Fibroblast of lung (primary cell): ENCODE data around the gene THY1.
"Not testable (repeated sequence)": the region's sequence is repeated elsewhere in the genome, so short reads cannot be mapped to it uniquely, and the experiment has no call there.

Experiments used
- EZH2 ChIP-seq: IDR thresholded peaks from 2 replicates; pipeline ENCODE4 v1.5.1; 2012; ENCODE audit warnings: low read length, control low read depth, mild to moderate bottlenecking; ENCODE audit errors: missing control alignments
- TF ChIP-seq, protein P1 (sequence below), 2 donors: IDR thresholded peaks in 1 of 2; conservative IDR thresholded peaks in 1 of 2; 1 replicate in 1 of 2; 2 replicates in 1 of 2; pipeline ENCODE4 v1.5.1; 2011 to 2012; ENCODE audit warnings: low read length in 2 of 2, control low read depth in 1 of 2, inconsistent platforms in 1 of 2, low read depth in 1 of 2, mild to moderate bottlenecking in 1 of 2

DNA sequence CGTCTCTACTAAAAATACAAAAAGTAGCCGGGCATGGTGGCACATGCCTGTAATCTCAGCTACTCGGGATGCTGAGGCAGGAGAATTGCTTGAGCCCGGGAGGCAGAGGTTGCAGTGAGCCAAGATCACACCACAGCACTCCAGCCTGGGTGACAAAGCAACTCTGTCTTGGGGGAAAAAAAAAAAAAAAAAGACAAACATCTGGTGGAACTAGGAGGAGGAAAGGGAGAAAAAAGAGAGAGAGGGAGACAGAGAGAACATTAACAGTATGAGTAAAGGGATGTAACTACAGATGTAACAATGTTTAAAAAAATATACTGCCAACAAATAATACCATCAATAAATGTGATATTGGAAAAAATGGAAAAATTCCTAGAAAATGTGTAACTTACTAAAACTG lies 32.3 kb upstream of the THY1 start:
- TF ChIP-seq, protein P1, sequence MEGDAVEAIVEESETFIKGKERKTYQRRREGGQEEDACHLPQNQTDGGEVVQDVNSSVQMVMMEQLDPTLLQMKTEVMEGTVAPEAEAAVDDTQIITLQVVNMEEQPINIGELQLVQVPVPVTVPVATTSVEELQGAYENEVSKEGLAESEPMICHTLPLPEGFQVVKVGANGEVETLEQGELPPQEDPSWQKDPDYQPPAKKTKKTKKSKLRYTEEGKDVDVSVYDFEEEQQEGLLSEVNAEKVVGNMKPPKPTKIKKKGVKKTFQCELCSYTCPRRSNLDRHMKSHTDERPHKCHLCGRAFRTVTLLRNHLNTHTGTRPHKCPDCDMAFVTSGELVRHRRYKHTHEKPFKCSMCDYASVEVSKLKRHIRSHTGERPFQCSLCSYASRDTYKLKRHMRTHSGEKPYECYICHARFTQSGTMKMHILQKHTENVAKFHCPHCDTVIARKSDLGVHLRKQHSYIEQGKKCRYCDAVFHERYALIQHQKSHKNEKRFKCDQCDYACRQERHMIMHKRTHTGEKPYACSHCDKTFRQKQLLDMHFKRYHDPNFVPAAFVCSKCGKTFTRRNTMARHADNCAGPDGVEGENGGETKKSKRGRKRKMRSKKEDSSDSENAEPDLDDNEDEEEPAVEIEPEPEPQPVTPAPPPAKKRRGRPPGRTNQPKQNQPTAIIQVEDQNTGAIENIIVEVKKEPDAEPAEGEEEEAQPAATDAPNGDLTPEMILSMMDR (conservative IDR thresholded peaks at IDR 0.05 in 1 of 2, IDR thresholded peaks at IDR 0.05 in 1 of 2; ENCODE audit: low read depth in 1 of 2, low read length in 2 of 2) = not testable (repeated sequence)
- TF ChIP-seq EZH2 = not testable (repeated sequence)
